HG02642 (cell line): ENCODE data around the gene TNNT2.

Experiments used
- ATAC-seq: cut with Tn5 transposase; IDR thresholded peaks from one replicate; pipeline ENCODE4 v1.9.1; 2021; ENCODE audit warnings: mild to moderate bottlenecking; ENCODE audit not compliant: unreplicated experiment, poor library complexity

The TNNT2 gene

GRCh38 chr1:201358596-201358995, 18.9 kb downstream of the TNNT2 start:
- no peak for ATAC-seq

- no peak for ATAC-seq
Measured at GRCh38 chr1:201357636-201358348, 19.7 kb downstream of the TNNT2 start.

GRCh38 chr1:201357211-201357610, 20.3 kb downstream of the TNNT2 start:
- no peak for ATAC-seq

- ATAC-seq: no peak
Measured at GRCh38 chr1:201356701-201357100, 20.8 kb downstream of the TNNT2 start.

GRCh38 chr1:201356236-201356635, 21.2 kb downstream of the TNNT2 start:
- no peak for ATAC-seq

- no peak for ATAC-seq
Measured at GRCh38 chr1:201355471-201355870, 22.0 kb downstream of the TNNT2 start.

- no peak for ATAC-seq
Measured at GRCh38 chr1:201354901-201355295, 22.6 kb downstream of the TNNT2 start.

GRCh38 chr1:201354151-201354900, 23.2 kb downstream of the TNNT2 start:
- no peak for ATAC-seq

- ATAC-seq: no peak
Measured at GRCh38 chr1:201353186-201353940, 24.1 kb downstream of the TNNT2 start.

- no peak for ATAC-seq
Measured at GRCh38 chr1:201351617-201352016, 25.9 kb downstream of the TNNT2 start.

GRCh38 chr1:201350884-201351283, 26.6 kb downstream of the TNNT2 start:
- no peak for ATAC-seq

GRCh38 chr1:201350361-201350725, 27.1 kb downstream of the TNNT2 start:
- ATAC-seq: no peak

- ATAC-seq: no peak
Measured at GRCh38 chr1:201349092-201349491, 28.4 kb downstream of the TNNT2 start.

GRCh38 chr1:201348211-201348566, 29.3 kb downstream of the TNNT2 start:
- no peak for ATAC-seq

- no peak for ATAC-seq
Measured at GRCh38 chr1:201347498-201348210, 29.8 kb downstream of the TNNT2 start.

GRCh38 chr1:201346987-201347386, 30.5 kb downstream of the TNNT2 start:
- ATAC-seq: no peak

GRCh38 chr1:201346337-201346939, 31.0 kb downstream of the TNNT2 start:
- ATAC-seq: no peak

- ATAC-seq: no peak
Measured at GRCh38 chr1:201345081-201345355, 32.5 kb downstream of the TNNT2 start.

- no peak for ATAC-seq
Measured at GRCh38 chr1:201344206-201345080, 33.0 kb downstream of the TNNT2 start.

- no peak for ATAC-seq
Measured at GRCh38 chr1:201341377-201341776, 36.1 kb downstream of the TNNT2 start.
